Measurements from ENCODE around the gene NOC4L.

The NOC4L gene

GRCh38 chr12:132121283-132121682 is 23.0 kb upstream of the NOC4L start:
- TF ChIP-seq, protein P1, sequence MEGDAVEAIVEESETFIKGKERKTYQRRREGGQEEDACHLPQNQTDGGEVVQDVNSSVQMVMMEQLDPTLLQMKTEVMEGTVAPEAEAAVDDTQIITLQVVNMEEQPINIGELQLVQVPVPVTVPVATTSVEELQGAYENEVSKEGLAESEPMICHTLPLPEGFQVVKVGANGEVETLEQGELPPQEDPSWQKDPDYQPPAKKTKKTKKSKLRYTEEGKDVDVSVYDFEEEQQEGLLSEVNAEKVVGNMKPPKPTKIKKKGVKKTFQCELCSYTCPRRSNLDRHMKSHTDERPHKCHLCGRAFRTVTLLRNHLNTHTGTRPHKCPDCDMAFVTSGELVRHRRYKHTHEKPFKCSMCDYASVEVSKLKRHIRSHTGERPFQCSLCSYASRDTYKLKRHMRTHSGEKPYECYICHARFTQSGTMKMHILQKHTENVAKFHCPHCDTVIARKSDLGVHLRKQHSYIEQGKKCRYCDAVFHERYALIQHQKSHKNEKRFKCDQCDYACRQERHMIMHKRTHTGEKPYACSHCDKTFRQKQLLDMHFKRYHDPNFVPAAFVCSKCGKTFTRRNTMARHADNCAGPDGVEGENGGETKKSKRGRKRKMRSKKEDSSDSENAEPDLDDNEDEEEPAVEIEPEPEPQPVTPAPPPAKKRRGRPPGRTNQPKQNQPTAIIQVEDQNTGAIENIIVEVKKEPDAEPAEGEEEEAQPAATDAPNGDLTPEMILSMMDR (IDR thresholded peaks at IDR 0.05; ENCODE audit: low read length, missing control alignments): no peak
- no peak overlapping the region for H3K4me3 ChIP-seq (replicated peaks; ENCODE audit: low read depth, low read length)
- no peak for DNase-seq (ENCODE audit: low read depth)

- no peak for DNase-seq (ENCODE audit: low read depth)
- TF ChIP-seq, protein P1 (IDR thresholded peaks at IDR 0.05; ENCODE audit: low read length, missing control alignments): no peak
- no peak overlapping the region for H3K4me3 ChIP-seq (replicated peaks; ENCODE audit: low read depth, low read length)
Measured at GRCh38 chr12:132123970-132124765, 20.1 kb upstream of the NOC4L start.

DNA sequence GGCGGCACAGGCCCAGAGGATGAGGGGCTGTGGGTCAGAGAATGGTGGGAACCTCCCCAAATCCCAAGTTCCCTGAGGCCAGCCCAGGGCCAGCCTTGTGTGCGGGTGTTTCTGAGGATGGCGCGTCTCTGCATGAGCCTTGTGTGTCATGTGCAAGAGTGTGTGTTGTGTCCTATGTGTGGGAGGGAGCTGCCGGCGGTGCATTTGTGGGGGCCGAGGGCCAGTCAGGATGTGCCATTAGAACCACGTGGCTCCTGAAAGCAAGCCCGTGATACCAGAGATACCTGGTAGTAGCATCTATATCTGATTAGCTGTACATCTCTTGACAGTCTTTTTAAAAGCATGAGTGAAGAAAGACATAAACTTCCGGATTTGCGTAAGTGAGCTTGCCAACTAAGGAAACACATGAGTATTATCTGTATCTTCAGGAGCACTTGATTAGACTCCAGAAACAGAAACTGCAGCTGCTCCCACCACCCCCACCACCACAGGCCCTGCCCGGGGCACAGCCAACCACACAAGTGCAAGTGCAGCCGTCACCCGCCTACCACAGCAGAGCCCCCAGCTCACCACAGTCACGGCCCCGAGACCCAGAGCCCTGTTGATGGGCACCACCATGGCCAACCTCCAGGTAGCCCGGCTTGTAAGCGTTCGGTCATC is 19.4 kb upstream of the NOC4L start:
- DNase-seq (ENCODE audit: low read depth): no peak
- TF ChIP-seq, protein P1 (IDR thresholded peaks at IDR 0.05; ENCODE audit: low read length, missing control alignments): no peak
- H3K4me3 ChIP-seq (replicated peaks; ENCODE audit: low read depth, low read length): no peak overlapping the region

DNA sequence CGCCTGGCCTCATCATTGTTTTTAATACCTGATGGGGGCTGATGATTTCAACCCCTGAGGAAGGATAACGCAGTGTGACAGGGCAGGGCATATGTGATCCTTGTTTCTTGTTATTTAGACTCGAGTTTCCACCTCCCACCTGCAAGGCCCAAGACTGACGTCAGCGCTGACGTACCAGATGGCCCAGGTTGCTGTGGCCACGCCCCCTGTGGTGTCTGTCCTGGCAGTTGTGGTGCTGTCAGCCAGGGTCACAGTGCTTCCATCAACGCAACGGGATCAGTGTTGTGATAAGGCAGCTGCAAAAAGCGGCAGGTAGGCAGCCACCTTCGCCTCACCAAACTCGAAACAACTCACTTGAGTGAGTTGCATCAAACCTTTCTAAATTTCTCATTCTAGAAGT is 18.5 kb upstream of the NOC4L start:
- TF ChIP-seq, protein P1 (IDR thresholded peaks at IDR 0.05; ENCODE audit: low read length, missing control alignments): no peak
- no peak overlapping the region for H3K4me3 ChIP-seq (replicated peaks; ENCODE audit: low read depth, low read length)
- DNase-seq (ENCODE audit: low read depth): no peak

- TF ChIP-seq, protein P1 (IDR thresholded peaks at IDR 0.05; ENCODE audit: low read length, missing control alignments): no peak
- DNase-seq (ENCODE audit: low read depth): no peak
- no peak overlapping the region for H3K4me3 ChIP-seq (replicated peaks; ENCODE audit: low read depth, low read length)
Measured at GRCh38 chr12:132127041-132127440, 17.2 kb upstream of the NOC4L start.

DNA sequence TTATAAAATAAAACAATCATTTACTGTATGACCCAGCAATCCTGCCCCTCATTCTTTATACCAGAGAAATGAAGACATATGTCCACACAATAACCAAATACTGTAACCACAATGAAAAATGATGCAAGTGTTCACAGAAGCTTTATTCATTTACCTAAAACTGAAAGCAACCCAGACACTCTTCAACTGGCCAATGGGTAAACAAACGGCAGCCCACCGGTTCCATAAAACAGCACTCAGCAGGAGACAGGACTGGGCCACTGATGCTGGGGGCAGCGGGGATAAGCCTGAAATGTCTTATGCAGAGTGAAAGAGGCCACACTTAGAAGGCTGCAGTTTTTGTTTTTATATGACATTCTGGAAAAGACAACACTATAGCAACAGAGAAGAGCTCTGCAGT is 15.2 kb upstream of the NOC4L start:
- TF ChIP-seq, protein P1 (IDR thresholded peaks at IDR 0.05; ENCODE audit: low read length, missing control alignments): no peak
- no peak for DNase-seq (ENCODE audit: low read depth)
- no peak overlapping the region for H3K4me3 ChIP-seq (replicated peaks; ENCODE audit: low read depth, low read length)

Measured in fibroblast of pulmonary artery (primary cell).